Measurements from ENCODE around the gene KIAA0319L.

DNA sequence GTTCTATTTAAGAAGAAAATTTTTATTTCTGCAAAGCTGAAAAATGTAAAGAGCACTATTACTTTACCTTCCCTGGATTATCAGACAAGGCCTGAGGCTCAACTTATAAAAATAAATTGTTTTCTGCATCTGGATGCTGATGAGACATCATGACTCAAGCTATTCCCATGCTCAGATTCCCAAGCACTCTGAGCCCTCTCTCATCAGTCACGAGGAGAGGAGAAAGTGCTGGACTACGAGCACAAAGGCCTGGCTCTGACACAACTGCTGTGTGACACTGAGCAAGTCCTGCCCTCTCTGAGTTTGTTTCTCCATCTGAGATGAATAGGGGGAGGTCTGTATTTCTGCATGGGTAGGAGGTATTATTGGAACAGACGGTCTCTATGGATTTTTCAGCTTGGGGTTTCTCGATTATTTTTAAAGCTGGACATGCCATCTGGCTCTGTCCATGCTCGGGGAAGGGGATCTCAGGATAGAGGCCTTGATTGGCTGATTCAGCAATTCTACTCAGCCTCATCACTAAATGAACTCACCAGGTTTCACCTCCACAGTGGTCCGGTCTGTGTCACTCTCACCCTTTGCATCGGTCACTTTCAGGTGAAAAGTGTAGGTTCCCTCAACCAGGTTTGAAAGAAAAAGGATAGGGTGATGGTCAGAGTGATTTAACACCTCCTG is 107.7 kb downstream of the KIAA0319L start:
- TF ChIP-seq, protein P1, sequence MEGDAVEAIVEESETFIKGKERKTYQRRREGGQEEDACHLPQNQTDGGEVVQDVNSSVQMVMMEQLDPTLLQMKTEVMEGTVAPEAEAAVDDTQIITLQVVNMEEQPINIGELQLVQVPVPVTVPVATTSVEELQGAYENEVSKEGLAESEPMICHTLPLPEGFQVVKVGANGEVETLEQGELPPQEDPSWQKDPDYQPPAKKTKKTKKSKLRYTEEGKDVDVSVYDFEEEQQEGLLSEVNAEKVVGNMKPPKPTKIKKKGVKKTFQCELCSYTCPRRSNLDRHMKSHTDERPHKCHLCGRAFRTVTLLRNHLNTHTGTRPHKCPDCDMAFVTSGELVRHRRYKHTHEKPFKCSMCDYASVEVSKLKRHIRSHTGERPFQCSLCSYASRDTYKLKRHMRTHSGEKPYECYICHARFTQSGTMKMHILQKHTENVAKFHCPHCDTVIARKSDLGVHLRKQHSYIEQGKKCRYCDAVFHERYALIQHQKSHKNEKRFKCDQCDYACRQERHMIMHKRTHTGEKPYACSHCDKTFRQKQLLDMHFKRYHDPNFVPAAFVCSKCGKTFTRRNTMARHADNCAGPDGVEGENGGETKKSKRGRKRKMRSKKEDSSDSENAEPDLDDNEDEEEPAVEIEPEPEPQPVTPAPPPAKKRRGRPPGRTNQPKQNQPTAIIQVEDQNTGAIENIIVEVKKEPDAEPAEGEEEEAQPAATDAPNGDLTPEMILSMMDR (IDR thresholded peaks at IDR 0.05): no peak
- TF ChIP-seq SMC3 (IDR thresholded peaks at IDR 0.05): no peak
- TF ChIP-seq, protein P2, sequence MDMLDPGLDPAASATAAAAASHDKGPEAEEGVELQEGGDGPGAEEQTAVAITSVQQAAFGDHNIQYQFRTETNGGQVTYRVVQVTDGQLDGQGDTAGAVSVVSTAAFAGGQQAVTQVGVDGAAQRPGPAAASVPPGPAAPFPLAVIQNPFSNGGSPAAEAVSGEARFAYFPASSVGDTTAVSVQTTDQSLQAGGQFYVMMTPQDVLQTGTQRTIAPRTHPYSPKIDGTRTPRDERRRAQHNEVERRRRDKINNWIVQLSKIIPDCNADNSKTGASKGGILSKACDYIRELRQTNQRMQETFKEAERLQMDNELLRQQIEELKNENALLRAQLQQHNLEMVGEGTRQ (IDR thresholded peaks at IDR 0.05): no peak
